Ectodermal cell (in vitro differentiated cells): Measurements from ENCODE around the gene CASKIN2.

Source experiments
- H3K27ac ChIP-seq: 2 replicates; pipeline ENCODE4 v1.7.0; 2013; ENCODE audit warnings: mild to moderate bottlenecking, low read depth, low read length; ENCODE audit not compliant: insufficient read depth, poor library complexity, severe bottlenecking
- H3K27me3 ChIP-seq: 2 replicates; pipeline ENCODE4 v1.7.0; 2013; ENCODE audit warnings: mild to moderate bottlenecking, low read length; ENCODE audit not compliant: insufficient read depth, control insufficient read depth, poor library complexity, severe bottlenecking
- H3K36me3 ChIP-seq: one replicate; pipeline ENCODE4 v1.7.0; 2013; ENCODE audit warnings: low read length; ENCODE audit not compliant: control insufficient read depth, insufficient read depth
- H3K4me1 ChIP-seq: one replicate; pipeline ENCODE4 v1.7.0; 2013; ENCODE audit warnings: low read length; ENCODE audit not compliant: control insufficient read depth, insufficient read depth
- H3K4me3 ChIP-seq: 2 replicates; pipeline ENCODE4 v1.7.0; 2013; ENCODE audit warnings: low read depth, low read length, control low read depth; ENCODE audit not compliant: insufficient read depth
- H3K9me3 ChIP-seq: 2 replicates; pipeline ENCODE4 v1.7.0; 2013; ENCODE audit warnings: mild to moderate bottlenecking, low read length, moderate library complexity; ENCODE audit not compliant: control insufficient read depth
- WGBS, 2 experiments: methylation state at CpG; one replicate each; pipeline ENCODE4 v1.1.7; 2013; ENCODE audit warnings: missing lambda C conversion rate in 2 of 2; 5-methylcytosine and 5-hydroxymethylcytosine counted together

CASKIN2 gene

GRCh38 chr17:75489511-75489955, 25.8 kb downstream of the CASKIN2 start:
- Histone ChIP-seq H3K9me3 (no peaks in the 10 kb centered on the region), H3K4me1 (no peaks in the 10 kb centered on the region), H3K4me3 (no peak overlapping the region), H3K27me3 (no peaks in the 10 kb centered on the region), H3K27ac (no peak overlapping the region), H3K36me3 (peaks cover 18% of the 10 kb centered on the region)
- 79% methylated on average over 14 of the region's 14 CpGs for WGBS, 2 experiments

- Histone ChIP-seq H3K4me3 (no peak overlapping the region), H3K4me1 (no peaks in the 10 kb centered on the region), H3K36me3 (peaks cover 18% of the 10 kb centered on the region), H3K27me3 (no peaks in the 10 kb centered on the region), H3K27ac (no peak overlapping the region), H3K9me3 (no peaks in the 10 kb centered on the region)
- WGBS, 2 experiments: 91 to 92% methylated on average over 23 to 24 of the region's 24 CpGs
Observed at GRCh38 chr17:75488693-75489510, 26.4 kb downstream of the CASKIN2 start.

- Histone ChIP-seq H3K27ac (no peak overlapping the region), H3K4me3 (no peak overlapping the region), H3K27me3 (no peaks in the 10 kb centered on the region), H3K36me3 (peaks cover 8% of the 10 kb centered on the region), H3K9me3 (no peaks in the 10 kb centered on the region), H3K4me1 (no peaks in the 10 kb centered on the region)
- WGBS, 2 experiments: 88 to 89% methylated on average over 12 of the region's 12 CpGs
Observed at GRCh38 chr17:75487351-75488070, 27.8 kb downstream of the CASKIN2 start.

GRCh38 chr17:75486951-75487350, 28.4 kb downstream of the CASKIN2 start:
- H3K36me3 ChIP-seq: peaks cover 8% of the 10 kb centered on the region
- no peak overlapping the region for H3K27ac ChIP-seq
- no peak overlapping the region for H3K4me3 ChIP-seq
- H3K4me1 ChIP-seq: no peaks in the 10 kb centered on the region
- H3K27me3 ChIP-seq: no peaks in the 10 kb centered on the region
- H3K9me3 ChIP-seq: no peaks in the 10 kb centered on the region
- WGBS, 2 experiments: 88 to 93% methylated on average over 5 of the region's 5 CpGs

GRCh38 chr17:75486151-75486550, 29.2 kb downstream of the CASKIN2 start:
- 92 to 96% methylated on average over 14 of the region's 14 CpGs for WGBS, 2 experiments
- H3K27ac ChIP-seq: no peak overlapping the region

GRCh38 chr17:75485688-75486087, 29.6 kb downstream of the CASKIN2 start:
- H3K27me3 ChIP-seq: no peaks in the 10 kb centered on the region
- no peak overlapping the region for H3K27ac ChIP-seq
- peaks cover 12% of the 10 kb centered on the region for H3K4me1 ChIP-seq
- 94 to 95% methylated on average over 12 of the region's 12 CpGs for WGBS, 2 experiments
- H3K4me3 ChIP-seq: no peak overlapping the region
- no peaks in the 10 kb centered on the region for H3K36me3 ChIP-seq
- no peaks in the 10 kb centered on the region for H3K9me3 ChIP-seq

More at GRCh38 chr17:75486151-75486550, 29.2 kb downstream of the CASKIN2 start:
- Histone ChIP-seq H3K27me3 (no peaks in the 10 kb centered on the region), H3K9me3 (no peaks in the 10 kb centered on the region), H3K4me3 (no peak overlapping the region), H3K4me1 (peaks cover 7% of the 10 kb centered on the region), H3K36me3 (no peaks in the 10 kb centered on the region)

GRCh38 chr17:75482098-75482942, 33.0 kb downstream of the CASKIN2 start:
- H3K27me3 ChIP-seq: no peaks in the 10 kb centered on the region
- 92 to 95% methylated on average over 16 of the region's 16 CpGs for WGBS, 2 experiments
- H3K4me1 ChIP-seq: peaks cover 26% of the 10 kb centered on the region
- H3K4me3 ChIP-seq: no peak overlapping the region
- no peak overlapping the region for H3K27ac ChIP-seq
- H3K36me3 ChIP-seq: no peaks in the 10 kb centered on the region
- no peaks in the 10 kb centered on the region for H3K9me3 ChIP-seq

GRCh38 chr17:75481194-75482068, 33.9 kb downstream of the CASKIN2 start:
- H3K27ac ChIP-seq: peak overlapping the region; percentile 77
- WGBS, 2 experiments: 61 to 72% methylated on average over 13 of the region's 13 CpGs

GRCh38 chr17:75480281-75480680, 35.1 kb downstream of the CASKIN2 start:
- WGBS, 2 experiments: 93 to 94% methylated on average over 6 of the region's 6 CpGs
- H3K4me3 ChIP-seq: no peak overlapping the region
- no peak overlapping the region for H3K27ac ChIP-seq
- no peaks in the 10 kb centered on the region for H3K9me3 ChIP-seq
- no peaks in the 10 kb centered on the region for H3K27me3 ChIP-seq
- no peaks in the 10 kb centered on the region for H3K36me3 ChIP-seq
- peaks cover 45% of the 10 kb centered on the region for H3K4me1 ChIP-seq

More at GRCh38 chr17:75481194-75482068, 33.9 kb downstream of the CASKIN2 start:
- H3K9me3 ChIP-seq: no peaks in the 10 kb centered on the region
- peaks cover 34% of the 10 kb centered on the region for H3K4me1 ChIP-seq
- H3K36me3 ChIP-seq: no peaks in the 10 kb centered on the region
- H3K27me3 ChIP-seq: no peaks in the 10 kb centered on the region
- H3K4me3 ChIP-seq: no peak overlapping the region
